Germinal center (tissue), 1 donor: ENCODE measurements around the gene PSD4.
A peak's percentile ranks its signal among the peaks of the same experiment; 100 is the strongest.

Source experiments
- DNase-seq: peaks from one replicate; pipeline ENCODE4 v3.0.0; 2012; ENCODE audit warnings: mixed read lengths, low spot score

PSD4 gene

GRCh38 chr2:113173542-113174375 lies at the start of gene PSD4:
TSS of gene PSD4 (plus strand) at chr2:113173971. CDS start at chr2:113182457, 8,486 bp downstream.
- DNase-seq = peak; percentile 85

DNA sequence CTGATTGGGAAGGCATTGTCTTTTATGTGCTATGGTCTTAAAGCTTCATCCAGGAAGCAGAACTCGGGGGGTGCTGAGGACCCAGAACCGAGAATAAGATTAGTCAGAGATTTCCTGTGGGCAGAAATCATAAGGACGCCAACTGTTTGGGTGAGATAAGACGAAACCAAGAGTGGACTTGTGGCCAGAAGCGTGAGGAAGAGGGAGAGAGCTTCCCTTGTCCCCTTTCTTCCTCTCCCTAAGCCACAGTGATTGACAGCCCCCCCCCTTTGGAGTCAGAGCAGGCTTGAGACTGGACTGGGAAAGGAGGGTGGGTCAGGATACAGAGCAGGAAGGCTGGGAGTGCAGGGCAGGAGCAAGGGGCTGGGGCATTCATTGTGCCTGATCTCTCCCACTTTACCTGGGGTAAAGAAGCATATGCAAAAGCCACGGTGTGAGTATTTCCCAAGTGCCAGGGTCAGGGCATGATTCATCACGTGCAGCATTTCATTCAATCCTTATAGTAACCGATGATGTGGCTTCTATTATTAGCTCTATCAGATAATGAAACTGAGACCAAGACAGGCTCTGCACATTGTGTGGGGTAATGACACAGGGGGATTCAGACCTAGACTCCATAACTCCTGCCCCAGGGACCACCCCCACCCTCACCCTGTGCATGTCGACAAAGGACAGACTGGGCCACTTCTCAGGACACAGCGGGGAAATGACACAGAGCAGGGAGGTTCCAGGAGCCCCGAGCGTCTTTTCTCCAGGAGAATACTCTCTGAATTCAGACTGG lies 49.4 kb upstream of the PSD4 start:
- DNase-seq = no peak

GRCh38 chr2:113124984-113125855 lies 48.6 kb upstream of the PSD4 start:
- DNase-seq = no peak

GRCh38 chr2:113126845-113127645 lies 46.7 kb upstream of the PSD4 start, which contains the start of gene IL1RN:
TSS of gene IL1RN (plus strand) at chr2:113127598. CDS start at chr2:113127625, 27 bp downstream.
- DNase-seq = no peak

- DNase-seq = no peak
Observed at GRCh38 chr2:113127646-113128570, 45.9 kb upstream of the PSD4 start.

DNA sequence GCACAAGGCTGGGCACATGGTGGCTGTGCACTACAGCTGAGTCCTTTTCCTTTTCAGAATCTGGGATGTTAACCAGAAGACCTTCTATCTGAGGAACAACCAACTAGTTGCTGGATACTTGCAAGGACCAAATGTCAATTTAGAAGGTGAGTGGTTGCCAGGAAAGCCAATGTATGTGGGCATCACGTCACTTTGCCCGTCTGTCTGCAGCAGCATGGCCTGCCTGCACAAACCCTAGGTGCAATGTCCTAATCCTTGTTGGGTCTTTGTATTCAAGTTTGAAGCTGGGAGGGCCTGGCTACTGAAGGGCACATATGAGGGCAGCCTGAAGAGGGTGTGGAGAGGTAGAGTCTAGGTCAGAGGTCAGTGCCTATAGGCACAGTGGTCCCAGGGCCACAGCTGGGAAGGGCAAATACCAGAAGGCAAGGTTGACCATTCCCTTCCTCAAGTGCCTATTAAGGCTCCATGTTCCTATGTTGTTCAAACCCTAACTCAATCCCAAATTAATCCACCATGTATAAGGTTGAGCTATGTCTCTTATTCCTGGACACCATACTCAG lies 44.2 kb upstream of the PSD4 start:
- no peak for DNase-seq

GRCh38 chr2:113131352-113132185 lies 42.2 kb upstream of the PSD4 start:
- DNase-seq = no peak

GRCh38 chr2:113132414-113133021 lies 41.3 kb upstream of the PSD4 start:
- no peak for DNase-seq

DNA sequence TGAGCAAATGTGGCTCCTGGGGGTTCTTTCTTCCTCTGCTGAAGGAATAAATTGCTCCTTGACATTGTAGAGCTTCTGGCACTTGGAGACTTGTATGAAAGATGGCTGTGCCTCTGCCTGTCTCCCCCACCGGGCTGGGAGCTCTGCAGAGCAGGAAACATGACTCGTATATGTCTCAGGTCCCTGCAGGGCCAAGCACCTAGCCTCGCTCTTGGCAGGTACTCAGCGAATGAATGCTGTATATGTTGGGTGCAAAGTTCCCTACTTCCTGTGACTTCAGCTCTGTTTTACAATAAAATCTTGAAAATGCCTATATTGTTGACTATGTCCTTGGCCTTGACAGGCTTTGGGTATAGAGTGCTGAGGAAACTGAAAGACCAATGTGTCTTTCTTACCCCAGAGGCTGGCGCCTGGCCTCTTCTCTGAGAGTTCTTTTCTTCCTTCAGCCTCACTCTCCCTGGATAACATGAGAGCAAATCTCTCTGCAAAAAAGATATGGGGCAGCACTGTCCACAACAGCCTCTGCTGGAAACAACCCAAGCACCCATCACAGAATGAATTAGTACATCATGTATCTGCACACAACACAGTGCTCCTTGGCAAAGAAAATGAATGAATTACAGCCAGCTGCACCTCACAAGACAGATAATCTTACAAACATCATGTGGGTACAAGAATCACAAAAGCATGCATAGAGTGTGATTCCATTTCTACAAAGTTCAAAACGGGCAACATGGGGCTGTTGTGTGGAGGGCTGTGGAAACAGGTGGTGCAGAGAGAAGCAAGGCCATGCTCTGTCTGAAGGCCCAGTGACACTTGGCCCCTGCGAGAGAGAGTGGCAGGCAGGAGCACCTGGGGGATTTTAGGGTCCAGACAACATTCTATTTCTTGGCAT lies 39.8 kb upstream of the PSD4 start:
- no peak for DNase-seq

GRCh38 chr2:113134717-113135116 lies 39.1 kb upstream of the PSD4 start:
- no peak for DNase-seq

- DNase-seq = no peak
Observed at GRCh38 chr2:113135317-113135716, 38.5 kb upstream of the PSD4 start.

DNA sequence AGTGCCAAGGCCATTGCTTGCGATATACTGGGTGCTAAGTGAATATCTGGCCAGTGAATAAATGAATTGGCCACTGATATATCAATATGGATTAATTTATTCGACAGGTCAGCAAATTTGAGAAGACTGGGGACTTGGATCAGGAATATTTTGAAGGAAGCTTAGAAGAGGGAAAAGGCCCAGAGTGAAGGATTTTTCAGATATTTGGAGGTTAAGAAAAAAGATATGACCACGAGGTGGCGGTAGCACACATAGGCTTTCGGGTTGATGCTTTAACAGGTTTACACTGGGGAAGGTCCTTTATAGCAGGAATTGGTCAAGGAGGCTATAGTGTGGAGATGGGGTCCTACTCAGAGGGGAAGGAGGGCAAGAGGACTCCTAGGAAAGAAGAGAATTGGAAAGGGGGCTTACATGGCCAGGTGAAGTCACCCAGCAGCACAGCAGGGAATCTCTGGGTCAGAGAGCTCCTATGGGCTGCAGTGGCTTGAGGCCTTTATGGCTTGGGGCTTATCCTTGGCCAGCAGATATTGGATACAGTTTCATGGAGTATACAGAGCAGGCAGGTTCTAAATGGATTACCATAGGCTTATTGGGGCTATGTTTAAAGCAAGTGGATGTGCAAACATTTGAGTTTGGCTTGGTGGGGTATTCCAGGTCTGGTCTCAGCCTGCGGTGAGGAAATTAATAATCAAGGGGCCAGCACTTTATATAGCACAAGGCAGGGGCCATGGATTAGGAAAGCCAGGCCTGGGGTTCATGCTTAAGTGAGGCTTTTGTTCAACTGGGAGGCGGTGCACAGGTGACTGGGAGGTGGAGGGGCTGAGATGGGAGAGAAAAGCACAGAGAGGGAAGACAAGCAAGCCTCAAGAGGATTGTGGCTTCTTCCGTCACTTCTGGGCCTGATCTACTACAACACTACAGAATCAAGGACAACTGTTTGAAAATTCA lies 36.7 kb upstream of the PSD4 start:
- DNase-seq = no peak

DNA sequence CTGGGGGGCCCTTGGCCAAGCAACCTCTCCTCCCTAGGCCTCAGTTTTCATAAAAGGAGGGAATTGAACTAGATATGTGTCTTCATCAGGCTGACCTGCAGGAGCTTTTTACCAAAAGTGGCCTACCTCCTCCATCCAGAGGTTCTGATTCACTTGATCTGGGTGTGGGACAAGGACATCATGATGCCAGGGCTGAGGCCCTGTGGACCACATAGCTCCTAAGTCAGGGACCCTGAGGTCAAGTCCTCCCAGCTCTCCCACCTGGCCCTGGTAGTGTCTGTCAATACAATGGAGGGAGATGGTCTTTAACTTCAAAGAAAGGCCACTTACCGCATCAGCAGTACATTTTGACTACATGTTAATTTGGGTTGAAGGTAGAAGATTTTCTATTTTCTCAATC lies 35.9 kb upstream of the PSD4 start:
- no peak for DNase-seq

GRCh38 chr2:113138428-113139322 lies 35.1 kb upstream of the PSD4 start:
- peak; percentile 74 for DNase-seq

DNA sequence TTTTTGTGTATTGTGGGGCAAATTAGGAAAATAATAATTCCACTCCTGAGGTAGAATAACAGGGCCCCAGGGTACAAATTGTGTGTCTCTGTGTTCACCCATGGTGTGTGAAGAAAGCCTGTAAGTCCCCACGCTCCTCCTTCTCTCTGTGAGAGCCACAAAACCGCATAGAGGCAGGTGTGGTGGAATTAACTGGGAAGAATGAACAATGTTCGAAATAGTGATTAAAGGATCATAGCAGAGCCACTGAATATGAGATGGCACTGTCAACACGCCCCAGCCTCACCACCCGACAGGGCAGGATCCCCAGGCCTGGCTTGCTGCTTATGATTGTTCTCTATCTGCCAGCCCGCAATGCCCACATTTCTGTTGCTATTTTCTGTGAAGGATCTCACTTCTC lies 32.3 kb upstream of the PSD4 start:
- no peak for DNase-seq
